Activated CD4-positive, alpha-beta T cell treated with anti-CD3 and anti-CD28 coated beads, Interleukin-2, amount 50 U/mL, for 1 hour (primary cell): Measurements from ENCODE around the gene MTOR.

Experiments
- DNase-seq: peaks from one replicate; pipeline ENCODE4 v3.0.0-alpha.2; 2020

MTOR gene

GRCh38 chr1:11059155-11059967 lies 203.0 kb downstream of the MTOR start:
- DNase-seq: peak; percentile 8

GRCh38 chr1:11058595-11059154 lies 203.7 kb downstream of the MTOR start:
- no peak for DNase-seq

- no peak for DNase-seq
Measured at GRCh38 chr1:11058026-11058425, 204.3 kb downstream of the MTOR start.

GRCh38 chr1:11057477-11057876 lies 204.9 kb downstream of the MTOR start:
- DNase-seq: no peak
